SK-N-MC (cell line): ENCODE results near the gene DYNC2I2.

Experiments used
- EZH2 ChIP-seq: fragments of 200-600 bp; sonication (generic); IDR thresholded peaks from one replicate; pipeline ENCODE4 v1.6.1; 2017; ENCODE audit warnings: antibody characterized with exemption
- FOXP2 ChIP-seq: optimal IDR thresholded peaks from 2 replicates; pipeline ENCODE3; 2011; ENCODE audit warnings: mild to moderate bottlenecking, moderate library complexity; ENCODE audit not compliant: insufficient read depth; ENCODE audit errors: extremely low read length, control extremely low read depth
- POLR2AphosphoS5 ChIP-seq: IDR thresholded peaks from 2 replicates; pipeline ENCODE4 v1.6.1; 2012; ENCODE audit warnings: mild to moderate bottlenecking, low read depth, low read length, borderline replicate concordance

DNA sequence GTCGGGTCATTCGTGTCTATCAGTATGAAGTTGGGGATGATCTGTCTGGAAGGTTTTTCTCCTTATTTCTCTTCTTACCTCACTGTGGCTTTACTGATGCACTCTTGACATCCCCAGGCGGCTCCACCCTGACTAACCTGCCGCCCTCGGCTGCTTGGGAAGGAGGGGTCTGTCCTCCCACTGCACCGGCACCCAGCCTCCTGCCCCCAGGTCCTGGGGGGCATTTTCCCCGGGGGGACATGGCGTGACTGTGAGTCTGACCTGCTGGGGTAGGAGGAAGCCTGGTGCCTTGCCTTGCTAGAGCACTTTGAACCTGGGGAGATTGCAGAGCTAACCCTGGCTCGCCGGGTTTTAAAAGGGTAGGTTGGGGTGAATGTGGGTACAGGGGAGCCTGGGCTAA, 27.5 kb downstream of the DYNC2I2 start:
- TF ChIP-seq EZH2 (no peak), POLR2AphosphoS5 (no peak), FOXP2 (no peak)
